Spleen (tissue), 11 donors: ENCODE results near the gene ZNF69. TPM values are rescaled to one million over a fixed set of nuclear protein-coding genes. Genes with fewer than 3 reads are reported as not detected.
"Not testable (repeated sequence)": the region's sequence is repeated elsewhere in the genome, so short reads cannot be mapped to it uniquely, and the experiment has no call there.

Experiments
- DNase-seq: peaks from one replicate; pipeline ENCODE4 v3.0.0-alpha.2; 2020
- H3K27ac ChIP-seq, 8 donors: fragments of 200-600 bp; sonication (generic) in 7 of 8; 1 replicate in 4 of 8; 2 replicates in 4 of 8; pipeline versions ENCODE4 v1.5.0 to v1.8.0; 2016 to 2021; ENCODE audit warnings: inconsistent platforms in 4 of 8, mild to moderate bottlenecking in 4 of 8, moderate library complexity in 1 of 8
- H3K27me3 ChIP-seq, 7 donors: fragments of 200-600 bp; sonication (generic) in 6 of 7; replicated peaks in 1 of 7; 1 replicate in 4 of 7; 2 replicates in 3 of 7; pipeline versions ENCODE4 v1.5.0 to v1.8.0; 2016 to 2021; ENCODE audit warnings: inconsistent platforms in 3 of 7, mild to moderate bottlenecking in 1 of 7
- H3K36me3 ChIP-seq, 6 donors: fragments of 200-600 bp; sonication (generic) in 5 of 6; 1 replicate in 4 of 6; 2 replicates in 2 of 6; pipeline versions ENCODE4 v1.5.0 to v1.8.0; 2016 to 2021; ENCODE audit warnings: inconsistent platforms in 2 of 6
- H3K4me1 ChIP-seq, 6 donors: fragments of 200-600 bp; sonication (generic) in 5 of 6; 1 replicate in 3 of 6; 2 replicates in 3 of 6; pipeline versions ENCODE4 v1.5.0 to v1.8.0; 2016 to 2021; ENCODE audit warnings: inconsistent platforms in 3 of 6
- H3K4me3 ChIP-seq, 8 donors: fragments of 200-600 bp; sonication (generic) in 7 of 8; 1 replicate in 4 of 8; 2 replicates in 4 of 8; pipeline versions ENCODE4 v1.5.0 to v1.8.0; 2016 to 2021; ENCODE audit warnings: inconsistent platforms in 4 of 8, mild to moderate bottlenecking in 4 of 8, moderate library complexity in 2 of 8
- H3K9me3 ChIP-seq, 8 donors: fragments of 200-600 bp; sonication (generic) in 7 of 8; 1 replicate in 4 of 8; 2 replicates in 4 of 8; pipeline versions ENCODE4 v1.5.0 to v1.8.0; 2016 to 2021; ENCODE audit warnings: inconsistent platforms in 4 of 8
- CTCF ChIP-seq, 11 experiments: fragments of 200-600 bp in 7 of 11; fragments of 450-650 bp in 4 of 11; sonication (generic) in 4 of 11; IDR thresholded peaks in 8 of 11; conservative IDR thresholded peaks in 3 of 11; 1 replicate in 7 of 11; 2 replicates in 4 of 11; pipeline versions ENCODE4 v1.4.0 to v1.8.0; 2016 to 2021; ENCODE audit warnings: antibody characterized with exemption in 11 of 11, inconsistent platforms in 4 of 11, mild to moderate bottlenecking in 1 of 11
- POLR2A ChIP-seq, 3 donors: fragments of 450-650 bp; IDR thresholded peaks; one replicate each; pipeline ENCODE4 v1.5.1; 2017; ENCODE audit warnings: antibody characterized with exemption in 3 of 3, mild to moderate bottlenecking in 1 of 3
- POLR2AphosphoS5 ChIP-seq, 3 donors: sonication (generic); formaldehyde crosslinking; IDR thresholded peaks; one replicate each; pipeline ENCODE4 v1.5.1; 2017; ENCODE audit warnings: antibody characterized with exemption in 3 of 3
- WGBS, 5 donors: extraction: QIAGEN DNeasy Blood & Tissue Kit in 3 of 5; methylation state at CpG; one replicate each; pipeline versions ENCODE4 v1.1.5 to v1.1.7; 2013 to 2018; 5-methylcytosine and 5-hydroxymethylcytosine counted together
- intact Hi-C: fragments of 100-400 bp; cut with DNase I; formaldehyde crosslinking; loops from one replicate; pipeline ENCODE4 v1.15.0; 2023; ENCODE audit warnings: low total_unique reads
- polyA plus RNA-seq, 3 donors: library from polyadenylated mRNA; stranded (reverse); fragments of 200-250 nt; gene quantifications; one replicate each; pipeline ENCODE4 v1.2.1, GENCODE V29; 2013
- total RNA-seq, 7 donors: library from RNA; depleted of rRNA in 3 of 7; stranded (reverse); fragments of >200 nt in 3 of 7; fragmentation: NEBNext Ultra II Directional in 4 of 7; extraction: Animal tissue kit (Norgen Biotek cat#: 25700) in 4 of 7; gene quantifications; one replicate each; pipeline versions ENCODE4 v1.1.0 to v1.2.1, GENCODE V29; 2016 to 2021
- donor health status: healthy with polysubstance abuse.
- donor health status: DM: no; HTN: no; CAD: no; lungs with moderate emphysema.
- donor health status: DM: no; HTN: no; CAD: no.
- donor health status: Bipolar disorder and iron deficiency.
- donor health status: healthy.
- donor health status: DM: no; HTN: no; CAD: no.
- donor health status: DM: yes; HTN: yes; CAD: no.

Gene ZNF69
- total and polyA plus RNA-seq, 10 donors, result 1.8 to 11.0 (median 4.6) TPM

- no peak for DNase-seq
- intact Hi-C loops, result no loop called here
- WGBS, 5 donors, result 92 to 97% (median 96%) methylated on average over 7 of the region's 7 CpGs
Observed at GRCh38 chr19:11860721-11861120, 26.9 kb upstream of the ZNF69 start.

GRCh38 chr19:11861301-11861700 lies 26.3 kb upstream of the ZNF69 start:
- Histone ChIP-seq H3K9me3 (peaks cover 0 to 100% (median 84%) of the 10 kb centered on the region in 8 donors), H3K27ac (no peak overlapping the region), H3K27me3 (no peaks in the 10 kb centered on the region), H3K4me3 (no peak overlapping the region), H3K4me1 (no peaks in the 10 kb centered on the region), H3K36me3 (peaks cover 0 to 75% (median 14%) of the 10 kb centered on the region in 6 donors)
- 90 to 96% (median 95%) methylated on average over 2 of the region's 2 CpGs for WGBS, 5 donors
- intact Hi-C loops, result no loop called here
- DNase-seq, result no peak
- TF ChIP-seq POLR2A (IDR thresholded peaks at IDR 0.05) (no peak), POLR2AphosphoS5 (IDR thresholded peaks at IDR 0.05) (no peak), CTCF (IDR thresholded peaks at IDR 0.05 in 8 of 11, conservative IDR thresholded peaks at IDR 0.05 in 3 of 11) (no peak)

More at GRCh38 chr19:11860721-11861120, 26.9 kb upstream of the ZNF69 start:
- peaks cover 0 to 100% (median 79%) of the 10 kb centered on the region in 8 donors for H3K9me3 ChIP-seq
- H3K4me3 ChIP-seq, result no peak overlapping the region
- no peak for TF ChIP-seq POLR2A (IDR thresholded peaks at IDR 0.05)
- TF ChIP-seq POLR2AphosphoS5 (IDR thresholded peaks at IDR 0.05), result no peak
- no peak for TF ChIP-seq CTCF (IDR thresholded peaks at IDR 0.05 in 8 of 11, conservative IDR thresholded peaks at IDR 0.05 in 3 of 11)
- H3K27ac ChIP-seq, result no peak overlapping the region
- peaks cover 0 to 72% (median 9%) of the 10 kb centered on the region in 6 donors for H3K36me3 ChIP-seq
- no peaks in the 10 kb centered on the region for H3K27me3 ChIP-seq
- H3K4me1 ChIP-seq, result no peaks in the 10 kb centered on the region

- WGBS, 5 donors, result 95 to 99% (median 98%) methylated on average over 4 of the region's 4 CpGs
- H3K4me1 ChIP-seq, H3K4me3 ChIP-seq, DNase-seq, H3K27me3 ChIP-seq, H3K27ac ChIP-seq, intact Hi-C loops: not testable (repeated sequence)
- Histone ChIP-seq H3K9me3 (peaks cover 24 to 100% (median 99%) of the 10 kb centered on the region in 8 donors), H3K36me3 (peaks cover 14 to 71% (median 39%) of the 10 kb centered on the region in 6 donors)
Observed at GRCh38 chr19:11867766-11868165, 19.8 kb upstream of the ZNF69 start.

- Histone ChIP-seq H3K4me3 (no peak overlapping the region), H3K9me3 (peaks cover 24 to 100% (median 97%) of the 10 kb centered on the region in 8 donors), H3K27me3 (no peaks in the 10 kb centered on the region), H3K4me1 (no peaks in the 10 kb centered on the region), H3K27ac (no peak overlapping the region), H3K36me3 (peaks cover 14 to 67% (median 39%) of the 10 kb centered on the region in 6 donors)
- no peak for DNase-seq
- intact Hi-C loops, result no loop called here
- WGBS, 5 donors, result 89 to 98% (median 94%) methylated on average over 8 of the region's 8 CpGs
- no peak for TF ChIP-seq CTCF (IDR thresholded peaks at IDR 0.05 in 8 of 11, conservative IDR thresholded peaks at IDR 0.05 in 3 of 11)
- TF ChIP-seq POLR2A (IDR thresholded peaks at IDR 0.05), result no peak
- no peak for TF ChIP-seq POLR2AphosphoS5 (IDR thresholded peaks at IDR 0.05)
Observed at GRCh38 chr19:11868188-11868587, 19.4 kb upstream of the ZNF69 start.

GRCh38 chr19:11872624-11873023 lies 15.0 kb upstream of the ZNF69 start:
- Histone ChIP-seq H3K27me3 (no peaks in the 10 kb centered on the region), H3K4me3 (no peak overlapping the region), H3K4me1 (no peaks in the 10 kb centered on the region), H3K27ac (no peak overlapping the region), H3K9me3 (peaks cover 14 to 59% (median 54%) of the 10 kb centered on the region in 8 donors), H3K36me3 (peaks cover 5 to 23% (median 15%) of the 10 kb centered on the region in 6 donors)
- no peak for TF ChIP-seq POLR2AphosphoS5 (IDR thresholded peaks at IDR 0.05)
- TF ChIP-seq CTCF (IDR thresholded peaks at IDR 0.05 in 8 of 11, conservative IDR thresholded peaks at IDR 0.05 in 3 of 11), result no peak
- TF ChIP-seq POLR2A (IDR thresholded peaks at IDR 0.05), result no peak
- intact Hi-C loops, result no loop called here
- DNase-seq, result no peak
- 94 to 98% (median 94%) methylated on average over 9 of the region's 9 CpGs for WGBS, 5 donors
